Fibroblast of gingiva (primary cell): Measurements from ENCODE around the gene FNBP1.
"Not testable (repeated sequence)": the region's sequence is repeated elsewhere in the genome, so short reads cannot be mapped to it uniquely, and the experiment has no call there.

Experiments used
- DNase-seq: peaks from one replicate; pipeline ENCODE4 v3.0.0-alpha.2; 2011; ENCODE audit warnings: low read depth

FNBP1 gene

DNA sequence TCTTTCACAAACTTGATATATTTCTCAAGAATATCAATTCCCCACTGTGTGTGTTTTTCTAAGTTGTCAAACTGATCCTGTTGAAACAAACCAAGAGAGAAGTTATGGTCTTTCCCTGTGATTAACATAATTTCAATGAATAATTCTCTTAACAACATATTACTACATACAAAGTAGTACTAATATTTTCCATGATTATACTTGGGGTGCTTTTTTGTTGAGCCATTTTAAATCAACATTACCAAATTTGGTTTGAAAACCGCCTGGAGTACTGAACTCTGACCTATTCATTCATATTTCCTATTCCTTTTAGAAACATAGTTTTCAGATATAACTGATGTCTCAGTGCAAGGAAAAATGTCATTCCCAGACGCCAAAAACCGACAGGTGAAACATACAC lies 48.1 kb downstream of the FNBP1 start:
- DNase-seq, result peak; percentile 68

DNA sequence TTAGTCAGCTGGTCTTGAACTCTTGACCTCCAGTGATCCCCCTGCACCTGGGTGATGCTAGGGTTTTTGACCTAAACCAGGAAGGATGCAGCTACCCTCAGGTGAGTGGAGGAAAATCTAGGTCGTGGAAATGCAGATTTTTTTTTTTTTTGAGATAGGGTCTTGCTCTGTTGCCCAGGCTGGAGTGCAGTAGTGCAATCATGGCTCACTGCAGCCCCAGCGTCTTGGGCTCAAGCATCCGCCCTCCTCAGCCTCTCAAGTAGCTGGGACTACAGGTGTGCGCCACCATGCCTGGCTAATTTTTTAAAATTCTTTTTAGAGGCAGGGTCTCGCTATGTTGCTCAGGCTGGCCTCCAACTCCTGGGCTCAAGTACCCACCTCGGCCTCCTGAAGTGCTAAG lies 51.9 kb downstream of the FNBP1 start:
- DNase-seq, result not testable (repeated sequence)

DNA sequence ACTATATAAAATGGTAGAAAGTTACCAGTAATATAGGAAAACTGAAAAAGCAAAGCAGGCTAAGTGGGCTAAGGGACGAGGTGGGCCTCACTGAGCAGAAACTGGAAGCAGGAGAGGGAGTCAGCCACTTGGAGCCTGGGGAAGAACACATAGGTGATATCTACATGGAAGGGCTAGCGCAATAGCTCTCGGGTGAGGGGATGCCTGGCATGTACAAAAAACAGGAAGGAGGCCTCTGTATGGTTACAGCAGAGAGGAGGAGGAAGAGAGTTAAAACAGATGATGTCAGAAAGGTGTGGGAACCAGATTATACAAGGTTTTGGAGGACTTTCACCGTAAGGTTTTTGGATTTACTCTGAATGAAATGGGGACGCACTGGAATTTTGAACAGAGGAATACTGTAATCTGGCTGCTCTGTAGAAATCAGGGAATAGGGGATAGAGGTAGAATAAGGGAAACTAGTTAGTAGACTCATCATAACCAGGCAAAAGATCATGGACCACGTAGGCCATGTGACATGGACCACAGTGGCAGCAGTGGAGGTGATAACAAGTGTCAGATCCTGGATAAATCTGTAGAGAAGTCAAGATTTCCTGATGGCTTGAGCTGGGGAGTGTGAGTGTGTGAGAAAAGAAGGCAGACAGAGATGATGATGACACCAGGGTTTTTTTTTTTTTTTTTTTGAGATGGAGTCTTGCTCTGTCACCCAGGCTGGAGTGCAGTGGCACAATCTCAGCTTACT lies 52.5 kb downstream of the FNBP1 start:
- DNase-seq, result no peak

DNA sequence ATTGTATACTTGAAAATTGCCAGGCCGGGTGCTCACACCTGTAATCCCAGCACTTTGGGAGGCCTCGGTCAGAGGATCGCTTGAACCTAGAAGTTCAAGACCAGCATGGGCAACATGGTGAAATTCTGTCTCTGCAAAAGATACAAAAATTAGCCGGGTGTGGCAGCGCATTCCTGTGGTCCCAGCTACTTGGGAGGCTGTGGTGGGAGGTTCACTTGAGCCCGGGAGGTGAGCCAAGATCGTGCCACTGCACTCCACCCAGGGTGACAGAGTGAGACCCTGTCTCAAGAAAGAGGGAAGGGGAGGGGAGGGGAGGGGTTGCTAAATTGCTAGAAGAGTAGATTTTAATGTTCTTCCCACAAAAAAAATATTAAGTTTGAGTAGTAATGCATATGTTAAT lies 53.2 kb downstream of the FNBP1 start:
- peak; percentile 61 for DNase-seq

DNA sequence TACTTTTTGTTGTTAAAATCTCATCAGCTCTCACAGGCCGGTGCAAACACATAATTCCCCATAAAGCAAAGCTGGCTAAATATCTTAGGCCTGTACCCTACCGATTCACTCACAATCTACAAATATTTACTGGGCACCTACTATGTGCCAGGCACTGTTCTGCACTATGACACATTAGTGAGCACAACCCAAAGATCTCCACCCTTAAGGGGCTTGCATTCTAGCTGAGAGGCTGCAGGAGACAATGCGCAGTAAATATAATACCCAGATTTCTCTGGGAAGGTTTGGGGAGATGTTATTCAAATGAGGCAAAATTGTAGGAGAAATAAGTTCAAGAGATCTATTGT lies 53.7 kb downstream of the FNBP1 start:
- DNase-seq, result no peak

DNA sequence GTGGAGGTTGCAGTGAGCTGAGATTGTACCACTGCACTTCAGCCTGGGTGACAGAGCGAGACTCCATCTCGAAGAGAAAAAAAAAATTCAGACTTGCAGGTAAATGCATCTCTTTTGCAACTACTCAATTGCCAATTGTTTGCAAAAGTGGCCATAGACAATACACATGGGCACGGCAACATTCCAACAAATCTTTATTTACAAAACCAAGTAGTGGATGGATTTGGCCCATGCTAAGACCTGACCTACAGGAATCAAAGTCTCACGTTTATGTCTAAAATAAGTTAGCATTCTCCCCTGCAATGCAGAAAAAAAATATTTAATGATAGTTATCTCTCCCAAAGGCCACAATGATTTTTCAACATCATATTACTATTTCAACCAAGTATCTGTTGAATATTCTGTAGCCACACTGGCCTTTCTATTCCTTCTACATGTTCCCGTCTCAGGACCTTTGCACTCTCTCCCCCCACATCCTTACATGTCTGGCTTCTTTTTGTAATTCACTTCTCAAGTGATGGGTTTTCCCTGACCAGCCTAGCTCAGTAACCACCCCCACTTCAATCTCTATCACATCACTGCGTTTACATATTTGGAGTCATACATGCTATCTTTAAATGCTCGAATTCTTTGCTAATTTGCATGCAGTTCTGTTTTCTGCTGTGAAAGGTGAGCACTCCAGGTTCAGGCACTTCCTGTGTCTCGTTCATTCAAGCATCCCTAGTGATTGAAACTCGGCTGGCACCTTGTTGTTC lies 54.2 kb downstream of the FNBP1 start:
- DNase-seq, result no peak

DNA sequence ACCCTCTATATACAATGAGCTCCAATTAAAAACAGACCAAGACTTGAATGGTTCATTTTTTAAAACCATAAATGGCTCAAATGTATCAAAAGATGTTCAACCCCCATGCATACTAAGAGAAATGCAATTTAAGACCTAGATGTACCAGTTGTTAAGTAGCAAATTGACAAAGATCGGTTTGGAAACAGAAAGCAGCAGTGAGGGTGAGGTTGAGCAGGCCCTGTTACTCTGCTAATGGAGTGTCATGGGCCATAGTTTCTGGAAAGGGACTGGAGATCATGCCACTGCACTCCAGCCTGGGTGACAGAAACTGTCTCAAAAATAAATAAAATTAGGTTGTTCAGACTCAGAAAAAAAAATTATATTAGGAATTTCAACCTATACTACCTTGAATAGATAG lies 55.0 kb downstream of the FNBP1 start:
- DNase-seq, result no peak

DNA sequence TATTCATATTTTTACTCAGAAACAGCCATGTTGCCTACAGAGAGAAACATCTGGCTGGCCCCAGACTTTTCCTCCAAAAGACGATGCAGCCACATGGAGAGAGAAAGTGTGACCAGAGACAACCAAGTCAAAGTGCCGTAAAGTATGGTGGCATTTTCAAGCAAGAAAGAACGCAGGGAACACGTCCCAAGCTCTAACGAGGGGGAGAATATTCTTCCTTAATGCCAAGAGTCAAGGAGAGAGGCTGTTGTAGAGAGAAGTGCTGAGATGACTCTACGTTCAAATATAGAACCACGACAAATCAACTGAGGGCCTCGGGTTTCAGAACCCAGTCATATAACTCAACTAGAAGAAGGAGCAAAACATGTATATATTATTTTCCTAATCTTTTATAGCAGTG lies 55.9 kb downstream of the FNBP1 start:
- DNase-seq, result no peak

DNA sequence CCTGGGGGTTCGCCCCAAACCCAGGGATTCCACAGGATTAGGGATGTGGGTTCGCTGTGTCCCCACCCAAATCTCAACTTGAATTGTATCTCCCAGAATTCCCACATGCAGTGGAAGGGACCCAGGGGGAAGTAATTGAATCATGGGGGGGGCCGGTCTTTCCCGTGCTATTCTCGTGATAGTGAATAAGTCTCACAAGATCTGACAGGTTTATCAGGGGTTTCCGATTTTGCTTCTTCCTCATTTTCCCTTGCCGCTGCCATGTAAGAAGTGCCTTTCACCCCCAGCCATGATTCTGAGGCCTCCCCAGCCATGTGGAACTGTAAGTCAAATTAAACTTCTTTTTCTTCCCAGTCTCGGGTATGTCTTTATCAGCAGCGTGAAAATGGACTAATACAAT lies 58.4 kb downstream of the FNBP1 start:
- DNase-seq, result not testable (repeated sequence)

DNA sequence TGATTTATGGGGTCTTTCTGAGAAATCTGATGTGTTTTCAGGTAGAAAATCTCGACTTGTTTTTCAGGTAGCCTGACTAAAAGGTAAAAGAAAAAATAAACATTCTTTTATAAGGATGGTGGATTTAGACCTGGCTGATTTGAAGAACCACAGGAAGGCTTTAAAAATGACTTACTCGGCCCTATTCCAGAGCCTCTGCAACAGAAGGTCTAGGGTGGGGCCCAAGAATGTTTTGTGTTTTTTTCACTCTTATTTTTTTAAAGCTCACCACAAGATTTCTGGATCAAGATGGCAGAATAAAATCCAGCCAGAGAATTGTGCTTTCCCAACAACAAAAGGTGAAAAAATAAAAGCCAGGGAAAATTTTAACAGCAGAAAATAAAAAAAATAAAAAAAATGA lies 59.1 kb downstream of the FNBP1 start:
- peak; percentile 43 for DNase-seq

DNA sequence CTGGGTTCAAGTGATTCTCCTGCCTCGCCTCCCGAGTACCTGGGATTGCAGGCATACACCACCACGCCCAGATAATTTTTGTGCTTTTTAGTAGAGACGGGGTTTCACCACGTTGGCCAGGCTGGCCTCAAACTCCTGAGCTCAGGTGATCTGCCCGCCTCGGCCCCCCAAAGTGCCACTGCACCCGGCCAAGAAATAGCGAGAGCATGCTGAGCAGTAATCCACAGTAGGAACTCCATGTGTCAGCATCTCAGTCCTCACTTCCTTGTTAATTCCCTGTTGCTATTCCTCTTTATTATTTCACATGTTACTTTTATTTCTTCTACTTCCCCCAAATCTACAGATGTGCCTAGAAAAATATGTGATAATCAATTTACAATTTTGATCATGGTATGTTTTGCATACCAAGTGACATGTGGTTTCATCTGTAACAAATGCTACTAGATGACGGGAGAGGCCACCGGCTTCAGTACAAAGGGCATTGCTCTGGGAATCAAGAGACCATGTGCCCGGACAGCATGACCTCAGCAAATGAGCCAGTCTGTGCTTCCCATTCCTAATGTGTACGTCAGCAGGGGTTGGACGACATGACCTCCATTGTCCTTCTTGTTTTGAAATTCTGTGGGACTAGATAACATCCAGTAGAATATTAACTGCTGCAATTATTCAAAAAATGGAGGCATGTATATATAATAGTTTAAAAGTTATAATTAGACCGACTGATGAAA lies 61.6 kb downstream of the FNBP1 start:
- no peak for DNase-seq

DNA sequence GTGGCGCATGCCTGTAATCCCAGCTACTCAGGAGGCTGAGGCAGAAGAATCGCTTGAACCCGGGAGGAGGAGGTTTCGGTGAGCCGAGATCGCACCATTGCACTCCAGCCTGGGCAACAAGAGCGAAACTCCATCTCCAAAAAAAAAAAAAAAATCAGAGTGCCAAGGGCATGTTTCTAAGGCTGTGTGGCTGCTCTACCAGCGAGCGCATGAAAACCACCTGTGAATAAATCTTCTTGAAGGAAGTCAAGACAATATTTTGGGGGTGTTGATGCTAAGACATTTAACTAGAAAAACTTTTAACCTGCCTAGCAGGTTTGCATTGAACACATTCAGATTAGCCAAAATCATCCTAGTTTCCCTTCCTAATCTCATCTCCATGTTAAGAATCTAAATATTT lies 62.8 kb downstream of the FNBP1 start:
- not testable (repeated sequence) for DNase-seq

DNA sequence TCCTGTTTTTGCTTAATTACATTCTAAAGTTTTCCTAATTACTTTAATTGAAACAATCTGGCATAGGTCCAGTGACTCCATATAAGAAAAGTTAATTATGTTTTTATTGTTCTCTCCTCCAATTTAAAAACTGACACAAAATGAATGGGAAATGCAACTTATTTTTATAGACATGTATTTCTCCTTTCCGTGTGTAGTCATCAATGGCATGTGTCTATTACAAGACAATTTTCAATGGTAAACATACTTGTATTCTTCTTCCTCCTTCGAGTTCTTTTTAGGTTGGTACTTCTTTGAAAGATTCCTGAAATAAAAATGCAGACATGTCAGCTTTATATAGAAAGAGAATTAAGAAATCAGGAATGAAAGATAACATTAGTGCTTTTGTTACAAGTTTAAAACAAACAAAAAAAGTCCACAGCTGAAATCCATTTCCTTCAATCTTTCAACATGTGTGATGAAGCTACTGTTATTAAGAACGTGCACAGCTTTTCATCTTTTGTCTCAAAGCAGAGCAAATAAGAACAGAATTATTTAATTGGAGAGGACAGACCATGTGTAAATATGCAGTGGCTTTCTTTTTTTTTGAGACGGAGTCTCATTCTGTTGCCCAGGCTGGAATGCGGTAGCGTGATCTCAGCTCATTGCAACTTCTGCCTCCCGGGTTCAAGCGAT lies 63.8 kb downstream of the FNBP1 start:
- peak; percentile 27 for DNase-seq

DNA sequence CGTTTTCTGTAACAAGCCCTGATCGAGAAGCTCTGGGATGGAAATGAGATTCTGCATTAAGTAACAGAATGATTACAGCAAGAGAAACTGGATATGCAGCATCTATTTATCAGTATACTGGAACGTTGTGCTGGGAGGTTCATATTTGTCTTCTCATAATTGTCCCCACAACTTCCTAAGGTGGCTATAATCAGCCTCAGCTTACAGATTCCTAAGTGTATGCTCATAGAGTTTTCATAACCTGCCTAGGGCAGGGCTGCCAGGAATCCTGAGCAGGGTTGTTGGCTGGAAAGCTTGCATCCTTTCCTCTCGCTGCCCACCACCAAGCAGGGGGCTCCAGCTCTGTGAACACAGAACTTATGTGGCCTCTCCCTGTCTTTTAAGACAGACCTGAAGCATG lies 70.2 kb downstream of the FNBP1 start:
- no peak for DNase-seq

DNA sequence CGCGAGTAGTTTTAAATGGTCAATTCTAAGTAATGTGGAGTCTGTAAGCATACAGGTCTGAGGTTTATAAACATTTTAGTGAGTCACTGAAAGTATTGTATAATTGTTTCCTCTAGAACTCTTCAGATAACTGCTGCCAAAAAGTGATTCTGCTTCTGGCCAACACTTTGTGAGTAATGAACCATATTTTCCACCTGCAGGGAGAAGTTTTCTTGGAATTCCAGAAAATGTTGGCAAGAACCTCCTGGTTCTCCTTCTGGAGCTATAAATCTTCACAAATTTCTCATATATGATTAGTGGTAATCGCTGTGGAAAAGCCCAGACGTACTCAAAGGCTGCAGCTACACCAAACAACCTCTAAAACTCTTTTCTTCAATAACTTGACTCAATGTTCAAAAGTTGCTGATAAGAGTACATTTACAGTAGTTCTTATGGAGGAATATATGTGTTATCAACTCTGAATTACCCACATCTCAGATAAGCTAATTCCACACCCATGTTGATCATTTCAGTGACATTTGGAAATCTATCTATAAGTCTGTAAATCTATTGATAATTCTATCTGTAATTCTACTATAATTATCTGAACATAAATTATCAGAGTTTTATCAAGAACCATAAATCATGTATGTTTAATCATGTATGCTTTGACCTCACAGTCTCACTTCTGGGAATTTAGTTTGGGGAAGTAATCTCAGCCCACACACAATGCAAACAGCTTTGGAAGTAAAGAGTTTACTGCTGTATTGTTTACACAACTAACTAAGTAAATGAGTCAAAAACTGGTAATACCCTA lies 74.1 kb downstream of the FNBP1 start:
- DNase-seq, result peak; percentile 80

DNA sequence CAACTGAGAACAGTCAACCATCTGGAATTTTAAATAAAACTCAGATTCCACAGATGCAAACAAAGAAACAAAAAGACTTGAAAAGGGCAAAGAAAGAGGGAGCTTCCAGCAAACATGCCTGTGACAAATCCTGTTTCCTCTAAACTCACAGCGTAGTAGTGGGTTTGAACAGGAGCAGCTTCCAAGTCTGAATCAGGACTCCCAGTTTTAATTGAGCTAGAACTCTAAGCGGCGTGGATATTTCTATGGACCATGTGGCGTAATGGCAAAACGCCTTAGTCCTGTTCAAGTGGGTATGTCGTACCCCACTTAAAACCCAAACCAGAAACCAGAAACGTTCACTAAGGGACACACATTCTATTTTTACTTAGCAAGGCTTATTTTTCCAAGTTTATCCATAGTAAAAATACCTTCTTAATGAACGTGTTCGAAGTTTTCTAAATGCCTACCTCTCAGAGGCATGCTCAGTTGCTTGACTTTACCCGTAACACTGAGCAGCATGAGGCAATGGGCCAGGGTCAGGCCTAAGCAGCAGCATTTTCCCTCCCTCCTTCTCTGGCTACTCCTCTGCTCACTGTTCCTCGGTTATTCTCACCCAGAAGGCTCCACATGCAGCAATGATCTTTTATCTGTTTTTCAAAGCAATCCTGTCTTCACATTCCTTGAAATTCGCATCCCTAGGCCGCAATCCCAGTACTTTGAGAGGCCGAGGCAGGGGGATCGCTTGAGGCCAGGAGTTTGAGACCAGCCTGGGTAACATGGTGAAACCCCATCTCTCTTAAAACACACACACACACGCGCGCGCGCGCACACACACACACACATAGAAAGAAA lies 77.9 kb downstream of the FNBP1 start:
- peak; percentile 87 for DNase-seq

DNA sequence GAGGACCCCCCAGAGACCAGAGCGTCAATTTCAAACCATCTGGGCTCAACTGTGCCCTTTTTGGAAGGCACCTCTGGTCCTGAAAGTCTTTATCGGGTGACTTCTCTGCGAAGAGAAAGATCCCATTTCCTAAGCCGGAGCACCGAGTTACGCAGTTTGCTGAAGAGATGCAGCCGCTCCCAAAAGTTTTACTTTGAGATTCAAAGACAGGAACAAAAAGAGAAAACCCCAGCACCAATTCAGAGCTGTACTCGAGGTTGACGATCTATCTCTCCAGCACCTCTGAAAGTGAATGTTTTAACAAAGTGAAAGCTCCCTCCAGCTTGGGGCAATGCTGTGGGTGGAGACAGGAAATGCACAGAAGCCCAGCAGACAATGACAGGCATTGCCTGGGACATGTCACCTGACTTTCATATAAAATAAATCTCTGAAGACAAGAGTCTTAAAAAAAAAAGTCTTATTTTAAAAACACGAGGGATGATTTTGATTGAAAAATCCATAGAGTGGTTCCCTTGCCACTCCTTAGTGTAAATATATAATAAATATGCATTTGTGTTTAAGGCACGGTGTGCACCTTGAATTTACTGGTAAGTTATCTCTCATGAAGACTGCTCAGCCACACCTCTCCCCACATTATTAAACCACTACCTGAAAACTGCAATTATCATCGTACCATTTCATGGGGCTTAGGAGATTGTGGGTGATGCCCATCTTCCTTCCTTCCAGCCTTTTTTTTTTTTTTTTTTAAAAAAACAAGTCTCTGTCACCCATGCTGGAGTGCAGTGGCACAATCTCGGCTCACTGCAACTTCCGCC lies 79.9 kb downstream of the FNBP1 start:
- DNase-seq, result peak; percentile 31

DNA sequence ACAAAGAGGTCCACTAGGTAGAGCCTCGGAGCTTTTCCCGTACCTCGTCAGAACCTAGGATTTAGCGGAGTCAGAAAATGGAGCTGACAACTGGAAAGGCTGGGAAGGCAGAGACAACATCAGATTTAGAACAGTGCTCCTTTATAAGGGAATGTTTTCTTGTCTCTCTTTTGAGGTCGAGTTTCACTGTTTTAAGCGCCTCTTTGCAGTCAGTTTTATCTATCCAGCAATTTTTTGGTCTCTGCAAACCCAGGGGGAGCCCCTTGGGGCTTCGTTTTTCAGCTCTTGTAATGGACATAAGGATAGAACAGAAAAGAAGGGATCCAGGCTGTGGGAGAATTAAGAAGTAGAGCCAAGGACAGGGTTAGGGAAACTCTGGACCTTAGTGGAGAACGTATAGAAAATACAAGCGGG lies 80.5 kb downstream of the FNBP1 start:
- DNase-seq, result no peak

DNA sequence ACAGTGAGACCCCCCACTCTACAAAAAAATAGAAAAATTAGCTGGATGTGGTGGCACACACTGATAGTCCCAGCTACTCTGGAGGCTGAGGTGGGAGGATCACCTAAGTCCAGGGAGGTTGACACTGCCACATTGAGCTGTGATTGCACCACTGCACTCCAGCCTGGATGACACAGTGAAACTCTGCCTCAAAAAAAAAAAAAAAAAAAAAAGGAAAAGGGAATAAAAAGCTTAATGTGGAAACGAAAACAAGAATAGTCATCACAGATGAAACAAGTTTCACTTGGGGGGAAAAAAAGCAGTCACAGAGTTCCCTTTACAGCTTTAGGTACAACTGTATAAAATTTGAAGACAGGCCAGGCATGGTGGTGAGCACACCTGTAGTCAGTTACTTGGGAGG lies 84.2 kb downstream of the FNBP1 start:
- no peak for DNase-seq
